ENCODE results near the gene FOXP2. TPM values are rescaled to one million over a fixed set of nuclear protein-coding genes. Genes with fewer than 3 reads are reported as not detected.

Gene FOXP2
- total RNA-seq, 1 experiment from 2014 or later: not detected

DNA sequence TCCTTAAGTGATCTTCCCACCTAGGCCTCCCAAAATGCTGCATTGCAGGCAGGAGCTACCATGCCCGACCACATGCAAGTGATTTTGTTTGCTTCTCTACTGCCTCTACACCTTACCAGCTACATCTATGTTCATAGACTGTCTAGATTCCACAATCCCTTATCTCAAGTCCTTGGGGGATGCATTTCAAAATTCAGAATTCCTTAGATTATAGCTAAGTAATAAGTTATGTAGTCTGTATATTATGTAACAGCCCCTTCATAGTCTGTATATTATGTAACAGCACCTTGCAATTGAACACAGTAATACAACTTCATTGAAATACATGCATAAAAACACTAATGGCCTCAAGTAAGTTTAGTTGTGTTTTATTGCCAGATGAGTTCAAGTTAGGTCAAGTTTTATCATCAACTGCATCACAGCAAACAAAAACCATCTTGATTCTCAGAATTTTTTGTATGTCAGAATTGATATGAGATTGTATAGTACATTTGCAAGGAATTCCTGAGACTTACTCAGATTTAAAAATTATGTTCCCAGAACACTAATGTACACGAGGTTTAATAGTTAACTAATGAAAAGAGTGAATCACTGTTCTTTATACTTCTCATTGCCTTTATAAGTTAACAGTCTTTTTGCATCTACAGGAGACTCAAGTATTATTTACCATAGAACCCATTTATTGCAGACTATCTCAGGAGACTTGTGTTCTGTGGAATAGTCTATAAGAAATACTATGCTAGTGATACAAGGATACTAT lies 11.6 kb upstream of the FOXP2 start:
- H3K27me3 ChIP-seq (ENCODE audit: low read length): peaks cover 22% of the 10 kb centered on the region
- H3K27ac ChIP-seq (ENCODE audit: low read length): no peak overlapping the region
- H2AFZ ChIP-seq (ENCODE audit: low read length): no peak overlapping the region
- no peaks in the 10 kb centered on the region for H3F3A ChIP-seq (ENCODE audit: low read length, unreplicated experiment)
- H3K9ac ChIP-seq (ENCODE audit: low read length): no peak overlapping the region
- H3K4me2 ChIP-seq (ENCODE audit: low read length): no peak overlapping the region
- ChIA-PET CTCF (no interaction called here), POLR2A (ENCODE audit: unreplicated experiment) (no interaction called here)
- H3K4me1 ChIP-seq (ENCODE audit: insufficient read depth, low read length): no peaks in the 10 kb centered on the region
- no peaks in the 10 kb centered on the region for H3K36me3 ChIP-seq (ENCODE audit: low read depth, low read length)
- no peak overlapping the region for H3K4me3 ChIP-seq (ENCODE audit: low read length)
- no peaks in the 10 kb centered on the region for H3K9me3 ChIP-seq (ENCODE audit: low read length)
- no peaks in the 10 kb centered on the region for H3K9me2 ChIP-seq (replicated peaks; ENCODE audit: low read length)
- no peak for ATAC-seq
- no peak for DNase-seq
- H4K20me1 ChIP-seq (ENCODE audit: low read length): no peaks in the 10 kb centered on the region
- TF ChIP-seq EZH2phosphoT487 (IDR thresholded peaks at IDR 0.05; ENCODE audit: borderline replicate concordance, low read length) (no peak), EZH2 (IDR thresholded peaks at IDR 0.05; ENCODE audit: low read length, unreplicated experiment) (no peak)
- TF ChIP-seq, protein P1, sequence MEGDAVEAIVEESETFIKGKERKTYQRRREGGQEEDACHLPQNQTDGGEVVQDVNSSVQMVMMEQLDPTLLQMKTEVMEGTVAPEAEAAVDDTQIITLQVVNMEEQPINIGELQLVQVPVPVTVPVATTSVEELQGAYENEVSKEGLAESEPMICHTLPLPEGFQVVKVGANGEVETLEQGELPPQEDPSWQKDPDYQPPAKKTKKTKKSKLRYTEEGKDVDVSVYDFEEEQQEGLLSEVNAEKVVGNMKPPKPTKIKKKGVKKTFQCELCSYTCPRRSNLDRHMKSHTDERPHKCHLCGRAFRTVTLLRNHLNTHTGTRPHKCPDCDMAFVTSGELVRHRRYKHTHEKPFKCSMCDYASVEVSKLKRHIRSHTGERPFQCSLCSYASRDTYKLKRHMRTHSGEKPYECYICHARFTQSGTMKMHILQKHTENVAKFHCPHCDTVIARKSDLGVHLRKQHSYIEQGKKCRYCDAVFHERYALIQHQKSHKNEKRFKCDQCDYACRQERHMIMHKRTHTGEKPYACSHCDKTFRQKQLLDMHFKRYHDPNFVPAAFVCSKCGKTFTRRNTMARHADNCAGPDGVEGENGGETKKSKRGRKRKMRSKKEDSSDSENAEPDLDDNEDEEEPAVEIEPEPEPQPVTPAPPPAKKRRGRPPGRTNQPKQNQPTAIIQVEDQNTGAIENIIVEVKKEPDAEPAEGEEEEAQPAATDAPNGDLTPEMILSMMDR (conservative IDR thresholded peaks at IDR 0.05; ENCODE audit: low read depth, low read length): no peak
- BruUV-seq (replicated peaks): no TSS peak
- no peaks in the 10 kb centered on the region for H3K79me2 ChIP-seq (ENCODE audit: low read length)
- intact Hi-C loops (cut with micrococcal nuclease): no loop called here

DNA sequence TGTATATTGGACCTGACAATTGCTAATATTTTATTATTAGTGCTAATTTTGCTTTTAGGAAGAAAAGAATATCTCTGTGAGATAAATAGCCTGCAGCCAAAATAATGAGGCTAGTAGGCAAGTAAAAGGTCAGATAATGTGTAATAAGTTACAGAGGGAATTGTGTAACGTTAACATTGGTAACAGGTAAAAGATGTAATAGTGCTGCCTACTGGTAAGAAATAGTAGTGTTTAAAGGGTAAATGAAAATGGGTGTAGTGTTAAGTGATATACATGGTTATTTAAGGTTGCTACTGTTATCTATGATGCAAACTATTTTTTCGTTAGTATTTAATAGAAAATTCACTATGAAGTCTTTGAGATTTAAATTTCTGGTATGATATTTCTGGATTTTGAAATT lies 9.2 kb upstream of the FOXP2 start:
- ChIA-PET CTCF (interaction anchor here (0.6 kb wide), 1 partner anchor 520 kb away, joined by 3 read pairs; no protein-coding TSS in a partner anchor), POLR2A (ENCODE audit: unreplicated experiment) (no interaction called here)
- Histone ChIP-seq H3K27me3 (ENCODE audit: low read length) (peaks cover 30% of the 10 kb centered on the region), H4K20me1 (ENCODE audit: low read length) (no peaks in the 10 kb centered on the region), H3K4me1 (ENCODE audit: insufficient read depth, low read length) (no peaks in the 10 kb centered on the region), H2AFZ (ENCODE audit: low read length) (no peak overlapping the region), H3K36me3 (ENCODE audit: low read depth, low read length) (no peaks in the 10 kb centered on the region), H3K9ac (ENCODE audit: low read length) (no peak overlapping the region), H3K4me2 (ENCODE audit: low read length) (no peak overlapping the region), H3K79me2 (ENCODE audit: low read length) (no peaks in the 10 kb centered on the region), H3K27ac (ENCODE audit: low read length) (no peak overlapping the region), H3F3A (ENCODE audit: low read length, unreplicated experiment) (no peaks in the 10 kb centered on the region), H3K9me2 (replicated peaks; ENCODE audit: low read length) (no peaks in the 10 kb centered on the region), H3K9me3 (ENCODE audit: low read length) (no peaks in the 10 kb centered on the region), H3K4me3 (ENCODE audit: low read length) (no peak overlapping the region)
- no peak for TF ChIP-seq EZH2phosphoT487 (IDR thresholded peaks at IDR 0.05; ENCODE audit: borderline replicate concordance, low read length)
- TF ChIP-seq, protein P1 (conservative IDR thresholded peaks at IDR 0.05; ENCODE audit: low read depth, low read length): peak; percentile 58
- BruUV-seq (replicated peaks): no TSS peak
- ATAC-seq (peak; percentile 64), DNase-seq (peak; percentile 34)
- intact Hi-C loops (cut with micrococcal nuclease): loop anchor here (1.0 kb wide), 2 partner anchors 323 to 379 kb away; no protein-coding TSS in a partner anchor

DNA sequence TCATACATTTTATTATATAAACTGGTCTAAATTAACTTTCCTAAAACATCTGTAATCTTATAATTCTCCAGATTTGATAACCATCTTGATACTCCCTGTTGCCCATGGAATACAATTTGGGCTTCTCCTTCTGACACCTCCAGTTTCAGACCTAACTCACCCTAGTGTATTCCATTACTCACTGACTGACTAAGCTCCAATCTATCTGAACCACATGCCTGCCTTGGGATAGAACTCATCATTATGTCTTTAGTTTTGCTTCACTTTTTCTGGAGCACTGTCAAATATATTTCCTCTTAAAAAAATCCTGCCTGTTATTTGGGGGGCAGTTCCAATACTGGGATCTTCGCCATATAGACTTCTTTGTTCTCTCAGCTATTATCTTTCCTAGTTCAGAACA lies 4.9 kb upstream of the FOXP2 start:
- DNase-seq: no peak
- BruUV-seq (replicated peaks): no TSS peak
- no peak for ATAC-seq
- Histone ChIP-seq H3K4me3 (ENCODE audit: low read length) (no peak overlapping the region), H3K9ac (ENCODE audit: low read length) (no peak overlapping the region), H4K20me1 (ENCODE audit: low read length) (no peaks in the 10 kb centered on the region), H3K27me3 (ENCODE audit: low read length) (peaks cover 55% of the 10 kb centered on the region), H3K79me2 (ENCODE audit: low read length) (no peaks in the 10 kb centered on the region), H3K27ac (ENCODE audit: low read length) (no peak overlapping the region), H3K36me3 (ENCODE audit: low read depth, low read length) (no peaks in the 10 kb centered on the region), H3K4me1 (ENCODE audit: insufficient read depth, low read length) (no peaks in the 10 kb centered on the region), H3K4me2 (ENCODE audit: low read length) (no peak overlapping the region), H3K9me3 (ENCODE audit: low read length) (no peaks in the 10 kb centered on the region), H3K9me2 (replicated peaks; ENCODE audit: low read length) (no peaks in the 10 kb centered on the region), H3F3A (ENCODE audit: low read length, unreplicated experiment) (no peaks in the 10 kb centered on the region), H2AFZ (ENCODE audit: low read length) (no peak overlapping the region)
- TF ChIP-seq EZH2 (IDR thresholded peaks at IDR 0.05; ENCODE audit: low read length, unreplicated experiment) (no peak), EZH2phosphoT487 (IDR thresholded peaks at IDR 0.05; ENCODE audit: borderline replicate concordance, low read length) (no peak)
- TF ChIP-seq, protein P1 (conservative IDR thresholded peaks at IDR 0.05; ENCODE audit: low read depth, low read length): no peak
- ChIA-PET POLR2A (ENCODE audit: unreplicated experiment) (no interaction called here), CTCF (no interaction called here)
- intact Hi-C loops (cut with micrococcal nuclease): no loop called here
